GM19035 (cell line): Measurements from ENCODE around the gene FNDC10.

ENCODE experiments used
- ATAC-seq: cut with Tn5 transposase; IDR thresholded peaks from one replicate; pipeline ENCODE4 v1.9.1; 2021; ENCODE audit not compliant: unreplicated experiment

Gene FNDC10

GRCh38 chr1:1627829-1628753, 28.2 kb upstream of the FNDC10 start:
- ATAC-seq = no peak

- ATAC-seq = no peak
Observed at GRCh38 chr1:1627261-1627828, 27.4 kb upstream of the FNDC10 start.

- no peak for ATAC-seq
Observed at GRCh38 chr1:1626207-1627141, 26.5 kb upstream of the FNDC10 start.

DNA sequence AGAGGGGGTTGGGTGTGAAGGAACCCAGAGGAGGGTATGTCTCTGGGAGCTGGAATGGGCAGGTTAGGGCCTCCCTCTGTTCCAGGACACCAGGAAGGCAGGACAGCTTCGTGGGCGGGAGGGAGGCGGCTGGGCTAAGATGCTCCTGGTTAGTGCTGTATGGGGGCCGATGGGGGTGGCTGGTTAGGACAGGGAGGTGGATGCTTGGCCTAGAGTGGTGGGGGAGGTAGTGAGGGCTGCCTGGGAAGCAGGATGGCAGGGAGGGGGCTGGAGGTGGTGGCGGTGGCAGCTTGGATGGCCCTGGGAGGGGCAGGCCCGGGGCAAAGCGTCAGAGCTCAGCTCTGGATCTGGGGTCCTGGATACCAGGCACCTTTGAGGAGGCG, 25.9 kb upstream of the FNDC10 start:
- ATAC-seq = no peak

GRCh38 chr1:1625404-1625775, 25.5 kb upstream of the FNDC10 start:
- no peak for ATAC-seq

- no peak for ATAC-seq
Observed at GRCh38 chr1:1624443-1625403, 24.8 kb upstream of the FNDC10 start.

DNA sequence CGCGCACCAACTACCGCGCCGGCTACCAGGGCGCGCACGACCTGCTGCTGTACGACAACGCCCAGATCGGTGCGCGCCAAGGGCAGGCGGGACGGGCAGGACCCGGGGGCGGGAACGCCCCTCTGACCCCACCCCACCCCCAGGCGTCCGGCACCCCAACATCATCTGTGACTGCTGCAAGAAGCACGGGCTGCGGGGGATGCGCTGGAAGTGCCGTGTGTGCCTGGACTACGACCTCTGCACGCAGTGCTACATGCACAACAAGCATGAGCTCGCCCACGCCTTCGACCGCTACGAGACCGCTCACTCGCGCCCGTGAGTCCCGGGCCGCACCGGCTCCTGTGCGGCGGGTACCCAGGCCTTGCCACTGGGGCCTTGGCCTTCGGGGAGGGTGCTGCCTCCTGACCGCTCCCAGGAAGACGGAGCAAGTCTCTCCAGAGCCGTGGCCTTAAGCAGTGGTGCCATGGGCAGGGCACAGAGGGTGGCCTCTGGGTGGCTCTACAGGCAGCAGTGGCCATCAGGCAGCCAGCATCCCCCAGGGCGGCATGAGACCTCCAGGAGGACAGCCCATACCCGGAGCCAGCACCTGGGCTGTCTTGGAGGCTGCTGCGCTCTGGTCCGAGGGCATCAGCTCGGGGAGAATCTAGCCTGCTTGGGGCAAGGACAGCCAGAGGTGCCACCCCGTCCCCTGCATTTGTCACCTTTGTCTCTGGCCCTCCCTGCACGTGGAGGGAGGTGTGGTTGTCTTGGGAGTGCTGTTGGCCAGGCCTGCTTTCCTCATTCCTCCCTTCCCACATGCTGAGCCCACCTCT, 23.9 kb upstream of the FNDC10 start:
- no peak for ATAC-seq

GRCh38 chr1:1623181-1623630, 23.3 kb upstream of the FNDC10 start:
- no peak for ATAC-seq

- ATAC-seq = no peak
Observed at GRCh38 chr1:1622788-1623094, 22.8 kb upstream of the FNDC10 start.

- ATAC-seq = no peak
Observed at GRCh38 chr1:1622010-1622787, 22.3 kb upstream of the FNDC10 start.

DNA sequence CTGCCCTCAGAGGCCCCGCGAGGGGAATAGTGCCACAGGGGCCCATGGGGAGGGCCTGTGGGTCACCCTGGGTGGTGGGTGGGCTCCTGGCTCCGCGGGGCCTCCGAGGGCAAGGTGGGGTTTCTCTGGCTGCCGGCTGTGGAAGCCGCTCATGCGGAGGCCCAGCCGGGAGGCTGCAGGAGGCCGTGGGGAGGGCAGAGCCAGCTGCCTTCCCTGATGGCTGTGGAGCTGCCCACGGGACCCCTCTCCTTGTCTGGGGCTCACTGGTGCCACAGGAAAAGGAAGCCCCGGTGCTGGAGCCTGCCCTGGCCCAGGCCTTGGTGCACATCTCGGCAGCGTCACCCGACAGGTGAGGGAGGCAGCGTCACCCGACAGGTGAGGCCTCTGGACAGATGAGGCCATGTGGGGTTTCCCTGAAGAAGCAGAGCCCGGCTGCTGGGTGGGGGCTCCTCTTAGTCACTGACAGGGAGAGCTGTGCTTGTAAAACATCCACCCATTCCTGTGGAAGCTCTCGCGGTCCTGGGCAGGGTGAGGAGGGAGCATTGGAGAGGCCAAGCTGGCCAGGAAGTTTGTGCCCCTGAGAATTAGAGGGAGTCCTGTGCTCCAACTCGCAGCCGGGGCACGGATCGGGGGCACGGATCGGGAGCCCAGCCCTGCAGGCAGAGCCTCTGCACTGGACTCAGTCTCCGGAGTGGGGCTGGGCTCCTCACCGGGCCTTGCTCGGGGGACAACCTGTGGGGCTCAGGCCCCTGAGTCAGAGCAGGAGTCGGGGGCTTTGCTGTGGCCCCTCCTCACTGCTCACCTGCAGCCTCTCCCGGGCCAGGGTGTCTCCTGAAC, 21.5 kb upstream of the FNDC10 start:
- no peak for ATAC-seq

- no peak for ATAC-seq
Observed at GRCh38 chr1:1620433-1621139, 20.7 kb upstream of the FNDC10 start.

GRCh38 chr1:1619917-1620361, 20.0 kb upstream of the FNDC10 start:
- ATAC-seq = no peak

DNA sequence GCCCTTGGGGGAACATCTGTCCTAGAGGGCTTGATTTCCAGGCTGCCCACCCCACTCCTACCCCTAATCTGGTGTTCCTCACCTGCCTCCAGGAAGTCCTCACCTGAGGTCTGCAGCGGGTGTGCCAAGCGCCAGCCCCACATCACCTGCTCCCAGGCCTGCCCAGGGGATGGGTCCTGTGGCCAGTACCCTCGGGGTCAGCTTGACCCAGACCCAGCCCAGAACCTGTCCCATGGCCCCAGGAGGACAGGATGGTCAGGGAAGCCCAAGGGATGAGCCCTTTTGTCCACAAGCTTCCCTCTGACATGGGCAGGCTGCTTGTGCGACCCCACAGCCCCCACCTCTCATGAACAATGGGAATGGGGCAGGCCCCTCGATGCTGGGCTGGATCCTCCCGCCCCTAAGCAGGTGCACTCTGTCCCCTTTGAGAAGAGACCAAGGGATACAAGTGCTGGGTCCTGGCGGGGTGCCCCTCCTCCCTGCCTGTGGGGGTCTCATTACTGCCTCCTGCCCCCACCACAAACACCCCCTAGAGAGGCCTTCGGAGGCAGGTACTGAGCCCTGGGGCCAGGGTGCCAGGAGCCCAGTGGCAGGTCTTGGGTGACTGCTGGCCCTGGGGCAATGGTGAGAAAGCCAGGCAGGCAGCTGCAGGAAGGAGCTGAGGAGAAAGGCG, 18.6 kb upstream of the FNDC10 start:
- ATAC-seq = no peak

DNA sequence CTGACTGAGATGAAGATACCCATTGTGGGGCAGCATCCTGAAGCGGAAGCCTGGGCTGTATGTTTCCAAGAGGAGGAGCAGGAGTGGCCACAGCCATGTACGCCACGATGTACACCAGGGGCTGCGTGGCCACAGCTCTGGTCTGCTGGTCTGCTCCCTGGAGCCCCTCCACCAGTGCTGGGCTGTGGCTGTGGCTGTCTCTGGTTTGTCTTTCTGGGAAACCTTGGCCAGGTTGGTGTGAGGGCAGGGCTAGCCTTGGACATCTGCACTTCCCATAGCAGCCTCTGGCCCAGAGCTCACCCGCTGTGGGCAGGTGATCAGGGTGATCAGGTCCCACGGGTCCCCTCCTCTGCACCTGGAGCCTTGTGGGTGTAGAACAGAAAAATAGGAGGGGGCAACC, 18.0 kb upstream of the FNDC10 start:
- no peak for ATAC-seq

- ATAC-seq = no peak
Observed at GRCh38 chr1:1617516-1617915, 17.6 kb upstream of the FNDC10 start.

GRCh38 chr1:1616838-1617237, 16.9 kb upstream of the FNDC10 start:
- no peak for ATAC-seq
